HepG2 (cell line): ENCODE data around the gene MFNG.
"Not testable (repeated sequence)": the region's sequence is repeated elsewhere in the genome, so short reads cannot be mapped to it uniquely, and the experiment has no call there.

Experiments
- POLR2AphosphoS2 ChIP-seq: IDR thresholded peaks from 2 replicates; pipeline ENCODE4 v1.6.1; 2011; ENCODE audit warnings: low read depth, low read length, improper control_type of control experiment
- SMC3 ChIP-seq: IDR thresholded peaks from 2 replicates; pipeline ENCODE4 v1.6.1; 2011; ENCODE audit warnings: low read length, improper control_type of control experiment
- SRF ChIP-seq: IDR thresholded peaks from 2 replicates; pipeline ENCODE4 v1.6.1; 2011; ENCODE audit warnings: mild to moderate bottlenecking, low read depth, low read length, moderate library complexity
- SUZ12 ChIP-seq: fragments of 150-350 bp; IDR thresholded peaks from 2 replicates; pipeline ENCODE4 v1.6.1; 2014; ENCODE audit warnings: low read depth, low read length
- ZNF121 ChIP-seq: sonication (generic); formaldehyde crosslinking; IDR thresholded peaks from 2 replicates; pipeline ENCODE4 v1.5.0; 2020; ENCODE audit warnings: mild to moderate bottlenecking, missing genetic modification reagents
- ZNF687 ChIP-seq: sonication (generic); formaldehyde crosslinking; IDR thresholded peaks from 2 replicates; pipeline ENCODE4 v1.5.1; 2020; ENCODE audit warnings: mild to moderate bottlenecking, missing genetic modification reagents, moderate library complexity
- ZNF792 ChIP-seq: IDR thresholded peaks from 2 replicates; pipeline ENCODE4 v1.6.1; 2016
- TF ChIP-seq, protein P1 (sequence below): IDR thresholded peaks from 2 replicates; pipeline ENCODE4 v1.6.1; 2016; ENCODE audit warnings: missing biosample characterization, missing genetic modification reagents, low read depth

DNA sequence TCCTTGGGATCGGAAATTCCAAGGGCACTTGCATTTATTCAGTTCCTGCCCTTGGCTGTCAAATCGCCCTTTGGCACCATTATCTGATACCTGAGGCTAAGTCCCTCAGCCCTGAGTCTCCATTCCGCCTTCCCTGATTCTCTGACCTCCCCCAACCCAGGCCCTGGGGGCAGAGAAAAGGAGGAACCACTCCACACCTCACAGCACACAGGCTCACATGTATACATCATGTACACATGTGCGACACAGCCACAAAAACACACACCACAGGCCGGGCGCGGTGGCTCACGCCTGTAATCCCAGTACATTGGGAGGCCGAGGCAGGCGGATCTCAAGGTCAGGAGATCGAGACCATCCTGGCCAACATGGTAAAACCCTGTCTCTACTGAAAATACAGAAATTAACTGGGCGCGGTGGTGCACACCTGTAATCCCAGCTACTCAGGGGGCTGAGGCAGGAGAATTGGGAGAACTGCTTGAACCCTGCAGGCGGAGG, 17.9 kb downstream of the MFNG start:
- TF ChIP-seq SRF; ZNF687 (CRISPR knock-in tag); POLR2AphosphoS2; SMC3; SUZ12; ZNF792 (CRISPR knock-in tag); ZNF121 (CRISPR knock-in tag): not testable (repeated sequence)
- TF ChIP-seq, protein P1, sequence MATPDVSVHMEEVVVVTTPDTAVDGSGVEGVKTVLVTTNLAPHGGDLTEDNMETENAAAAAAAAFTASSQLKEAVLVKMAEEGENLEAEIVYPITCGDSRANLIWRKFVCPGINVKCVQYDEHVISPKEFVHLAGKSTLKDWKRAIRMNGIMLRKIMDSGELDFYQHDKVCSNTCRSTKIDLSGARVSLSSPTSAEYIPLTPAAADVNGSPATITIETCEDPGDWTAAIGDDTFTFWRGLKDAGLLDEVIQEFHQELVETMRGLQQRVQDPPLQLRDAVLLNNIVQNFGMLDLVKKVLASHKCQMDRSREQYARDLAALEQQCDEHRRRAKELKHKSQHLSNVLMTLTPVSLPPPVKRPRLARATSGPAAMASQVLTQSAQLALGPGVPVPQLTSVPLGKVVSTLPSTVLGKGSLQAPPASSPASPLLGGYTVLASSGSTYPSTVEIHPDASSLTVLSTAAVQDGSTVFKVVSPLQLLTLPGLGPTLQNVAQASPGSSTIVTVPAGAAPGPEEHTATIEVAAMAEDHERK, result not testable (repeated sequence)
